Gastroesophageal sphincter (tissue), 4 donors: ENCODE measurements around the gene LRRTM4. TPM values are rescaled to one million over a fixed set of nuclear protein-coding genes. Genes with fewer than 3 reads are reported as not detected.

Experiments
- ATAC-seq: fragments of 150-250 bp; one replicate; pipeline ENCODE4 v1.9.1; 2016; ENCODE audit warnings: mild to moderate bottlenecking, moderate library complexity
- H3K27ac ChIP-seq, 4 donors: fragments of 200-600 bp; sonication (generic) in 3 of 4; 1 replicate in 3 of 4; 2 replicates in 1 of 4; pipeline ENCODE4 v1.5.1; 2016 to 2019
- H3K27me3 ChIP-seq: fragments of 200-600 bp; sonication (generic); one replicate; pipeline ENCODE4 v1.5.1; 2019
- H3K36me3 ChIP-seq, 2 donors: fragments of 200-600 bp; sonication (generic); one replicate each; pipeline ENCODE4 v1.5.1; 2019; ENCODE audit warnings: control low read depth in 1 of 2
- H3K4me1 ChIP-seq, 3 donors: fragments of 200-600 bp; sonication (generic); 1 replicate in 2 of 3; 2 replicates in 1 of 3; pipeline ENCODE4 v1.5.1; 2016 to 2019; ENCODE audit warnings: control low read depth in 2 of 3
- H3K4me3 ChIP-seq, 2 donors: fragments of 200-600 bp; sonication (generic); one replicate each; pipeline ENCODE4 v1.5.1; 2019; ENCODE audit warnings: mild to moderate bottlenecking in 1 of 2, moderate library complexity in 1 of 2
- H3K9me3 ChIP-seq, 3 donors: fragments of 200-600 bp; sonication (generic); one replicate each; pipeline ENCODE4 v1.5.1; 2017 to 2019; ENCODE audit warnings: control low read depth in 2 of 3
- CTCF ChIP-seq, 4 experiments: fragments of 200-600 bp in 2 of 4; fragments of 450-650 bp in 2 of 4; sonication (generic) in 1 of 4; IDR thresholded peaks; one replicate each; pipeline ENCODE4 v1.5.1; 2017 to 2019; ENCODE audit warnings: antibody characterized with exemption in 4 of 4, mild to moderate bottlenecking in 2 of 4, moderate library complexity in 2 of 4
- EP300 ChIP-seq: sonication (generic); formaldehyde crosslinking; IDR thresholded peaks from one replicate; pipeline ENCODE4 v1.6.1; 2017; ENCODE audit warnings: antibody characterized with exemption, mild to moderate bottlenecking
- POLR2A ChIP-seq, 2 donors: fragments of 450-650 bp; IDR thresholded peaks; one replicate each; pipeline ENCODE4 v1.6.1; 2017; ENCODE audit warnings: antibody characterized with exemption in 2 of 2, mild to moderate bottlenecking in 2 of 2, moderate library complexity in 1 of 2
- POLR2AphosphoS5 ChIP-seq: sonication (generic); formaldehyde crosslinking; IDR thresholded peaks from one replicate; pipeline ENCODE4 v1.6.1; 2017; ENCODE audit warnings: antibody characterized with exemption
- WGBS, 2 donors: methylation state at CpG; one replicate each; pipeline ENCODE4 v1.1.5; 2018; ENCODE audit warnings: low coverage in 1 of 2; 5-methylcytosine and 5-hydroxymethylcytosine counted together
- total RNA-seq, 4 donors: library from RNA; depleted of rRNA; stranded (reverse); fragments of >200 nt; gene quantifications; one replicate each; pipeline ENCODE4 v1.1.0, GENCODE V29; 2016

Gene LRRTM4
- total RNA-seq, 4 donors from 2014 or later: 0.12 to 0.30 (median 0.27) TPM; not detected in 1

GRCh38 chr2:76862901-76863300 is 659.3 kb downstream of the LRRTM4 start:
- 57 to 73% methylated on average over 3 of the region's 3 CpGs for WGBS, 2 donors
- TF ChIP-seq POLR2A (IDR thresholded peaks at IDR 0.05) (no peak), POLR2AphosphoS5 (no peak), CTCF (IDR thresholded peaks at IDR 0.05) (no peak), EP300 (no peak)
- H3K27me3 ChIP-seq: no peaks in the 10 kb centered on the region
- H3K27ac ChIP-seq: no peak overlapping the region
- no peaks in the 10 kb centered on the region for H3K4me1 ChIP-seq
- H3K4me3 ChIP-seq: no peak overlapping the region
- no peaks in the 10 kb centered on the region for H3K9me3 ChIP-seq
- no peak for ATAC-seq
- H3K36me3 ChIP-seq: no peaks in the 10 kb centered on the region

GRCh38 chr2:76861708-76862107 is 660.5 kb downstream of the LRRTM4 start:
- Histone ChIP-seq H3K4me1 (no peaks in the 10 kb centered on the region), H3K36me3 (no peaks in the 10 kb centered on the region), H3K9me3 (no peaks in the 10 kb centered on the region), H3K4me3 (no peak overlapping the region), H3K27ac (no peak overlapping the region), H3K27me3 (no peaks in the 10 kb centered on the region)
- ATAC-seq: no peak
- 40 to 62% methylated on average over 2 to 3 of the region's 3 CpGs for WGBS, 2 donors
- no peak for TF ChIP-seq POLR2A (IDR thresholded peaks at IDR 0.05)
- TF ChIP-seq EP300: no peak
- no peak for TF ChIP-seq POLR2AphosphoS5
- no peak for TF ChIP-seq CTCF (IDR thresholded peaks at IDR 0.05)

- H3K27me3 ChIP-seq: no peaks in the 10 kb centered on the region
- WGBS, 2 donors: no CpG with 5 or more reads among the region's 1 CpG
- H3K27ac ChIP-seq: no peak overlapping the region
- no peaks in the 10 kb centered on the region for H3K9me3 ChIP-seq
- H3K4me3 ChIP-seq: no peak overlapping the region
- no peak for TF ChIP-seq EP300
- no peak for TF ChIP-seq CTCF (IDR thresholded peaks at IDR 0.05)
- no peak for TF ChIP-seq POLR2AphosphoS5
- no peak for TF ChIP-seq POLR2A (IDR thresholded peaks at IDR 0.05)
- H3K4me1 ChIP-seq: no peaks in the 10 kb centered on the region
- no peak for ATAC-seq
- H3K36me3 ChIP-seq: no peaks in the 10 kb centered on the region
Observed at GRCh38 chr2:76851000-76851399, 671.2 kb downstream of the LRRTM4 start.

GRCh38 chr2:76849086-76849485 is 673.1 kb downstream of the LRRTM4 start:
- ATAC-seq: no peak

More at GRCh38 chr2:76849086-76849485, 673.1 kb downstream of the LRRTM4 start:
- Histone ChIP-seq H3K36me3 (no peaks in the 10 kb centered on the region), H3K4me3 (no peak overlapping the region), H3K4me1 (no peaks in the 10 kb centered on the region), H3K27me3 (no peaks in the 10 kb centered on the region), H3K27ac (no peak overlapping the region), H3K9me3 (no peaks in the 10 kb centered on the region)
- TF ChIP-seq POLR2AphosphoS5 (no peak), EP300 (no peak), CTCF (IDR thresholded peaks at IDR 0.05) (no peak), POLR2A (IDR thresholded peaks at IDR 0.05) (no peak)
- 43 to 71% methylated on average over 1 of the region's 1 CpG for WGBS, 2 donors
